ENCODE results near the gene ZNF155.

Gene ZNF155

DNA sequence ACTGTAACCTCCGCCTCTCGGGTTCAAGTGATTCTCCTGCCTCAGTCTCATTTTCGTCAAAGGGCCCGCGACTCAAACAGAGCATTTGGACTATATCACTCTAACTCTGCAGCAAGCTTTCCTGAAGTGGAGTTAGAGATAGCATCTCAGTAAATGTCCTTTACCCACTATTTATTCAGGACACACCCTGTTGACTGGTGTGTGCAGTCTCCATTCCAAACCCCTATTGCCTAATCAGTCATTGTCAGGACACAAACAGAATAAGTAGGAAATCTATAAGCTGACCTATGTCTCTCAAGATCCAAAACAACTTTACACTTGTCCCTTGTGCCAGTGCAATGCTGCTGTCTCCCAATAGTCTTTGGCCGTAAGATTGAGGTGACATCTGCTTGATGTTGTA, 42.6 kb downstream of the ZNF155 start:
- DNase-seq (ENCODE audit: low read depth in 2 of 2), result no peak
- TF ChIP-seq, protein P1, sequence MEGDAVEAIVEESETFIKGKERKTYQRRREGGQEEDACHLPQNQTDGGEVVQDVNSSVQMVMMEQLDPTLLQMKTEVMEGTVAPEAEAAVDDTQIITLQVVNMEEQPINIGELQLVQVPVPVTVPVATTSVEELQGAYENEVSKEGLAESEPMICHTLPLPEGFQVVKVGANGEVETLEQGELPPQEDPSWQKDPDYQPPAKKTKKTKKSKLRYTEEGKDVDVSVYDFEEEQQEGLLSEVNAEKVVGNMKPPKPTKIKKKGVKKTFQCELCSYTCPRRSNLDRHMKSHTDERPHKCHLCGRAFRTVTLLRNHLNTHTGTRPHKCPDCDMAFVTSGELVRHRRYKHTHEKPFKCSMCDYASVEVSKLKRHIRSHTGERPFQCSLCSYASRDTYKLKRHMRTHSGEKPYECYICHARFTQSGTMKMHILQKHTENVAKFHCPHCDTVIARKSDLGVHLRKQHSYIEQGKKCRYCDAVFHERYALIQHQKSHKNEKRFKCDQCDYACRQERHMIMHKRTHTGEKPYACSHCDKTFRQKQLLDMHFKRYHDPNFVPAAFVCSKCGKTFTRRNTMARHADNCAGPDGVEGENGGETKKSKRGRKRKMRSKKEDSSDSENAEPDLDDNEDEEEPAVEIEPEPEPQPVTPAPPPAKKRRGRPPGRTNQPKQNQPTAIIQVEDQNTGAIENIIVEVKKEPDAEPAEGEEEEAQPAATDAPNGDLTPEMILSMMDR (IDR thresholded peaks at IDR 0.05; ENCODE audit: low read depth, low read length), result no peak
- H3K4me3 ChIP-seq (replicated peaks in 1 of 2; ENCODE audit: low read depth in 2 of 2, low read length in 2 of 2), result no peak overlapping the region

DNA sequence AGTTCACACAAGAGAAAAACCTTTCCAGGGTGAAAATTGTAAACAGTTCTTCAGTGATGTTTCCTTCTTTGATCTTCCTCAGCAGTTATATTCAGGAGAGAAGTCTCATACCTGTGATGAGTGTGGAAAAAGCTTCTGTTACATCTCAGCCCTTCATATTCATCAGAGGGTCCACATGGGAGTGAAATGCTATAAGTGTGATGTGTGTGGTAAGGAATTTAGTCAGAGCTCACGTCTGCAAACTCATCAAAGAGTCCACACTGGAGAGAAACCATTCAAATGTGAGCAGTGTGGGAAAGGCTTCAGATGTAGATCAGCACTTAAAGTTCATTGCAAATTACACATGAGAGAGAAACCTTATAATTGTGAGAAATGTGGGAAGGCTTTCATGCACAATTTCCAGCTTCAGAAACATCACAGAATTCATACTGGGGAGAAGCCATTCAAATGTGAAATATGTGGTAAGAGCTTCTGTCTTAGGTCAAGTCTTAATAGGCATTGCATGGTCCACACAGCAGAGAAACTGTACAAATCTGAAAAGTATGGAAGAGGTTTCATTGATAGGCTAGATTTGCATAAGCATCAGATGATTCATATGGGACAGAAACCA, 48.1 kb downstream of the ZNF155 start:
- TF ChIP-seq, protein P1 (IDR thresholded peaks at IDR 0.05; ENCODE audit: low read depth, low read length), result no peak
- no peak overlapping the region for H3K4me3 ChIP-seq (replicated peaks in 1 of 2; ENCODE audit: low read depth in 2 of 2, low read length in 2 of 2)
- DNase-seq (ENCODE audit: low read depth in 2 of 2), result peak in 1 of 2 donors; percentile 5

DNA sequence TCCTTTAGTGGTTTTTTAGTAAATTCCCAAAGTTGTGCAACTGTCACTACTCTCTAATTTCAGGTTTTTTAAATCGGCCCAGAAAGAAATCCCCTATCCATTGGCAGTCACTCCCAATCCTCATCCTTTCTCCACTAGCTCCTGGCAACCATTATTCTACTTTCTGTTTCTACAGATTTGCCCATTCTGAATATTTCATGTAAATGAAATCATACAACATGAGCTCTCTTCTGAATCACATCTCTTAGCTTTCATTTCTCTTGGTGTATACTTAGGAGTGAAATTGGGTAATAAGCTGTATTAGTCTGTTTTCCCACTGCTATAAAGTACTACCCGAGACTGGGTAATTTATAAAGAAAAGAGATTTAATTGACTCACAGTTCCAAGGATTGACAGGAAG, 58.2 kb downstream of the ZNF155 start:
- H3K4me3 ChIP-seq (replicated peaks in 1 of 2; ENCODE audit: low read depth in 2 of 2, low read length in 2 of 2), result no peak overlapping the region
- DNase-seq (ENCODE audit: low read depth in 2 of 2), result no peak
- TF ChIP-seq, protein P1 (IDR thresholded peaks at IDR 0.05; ENCODE audit: low read depth, low read length), result no peak

Measured in cardiac fibroblast (primary cell).